Renal pelvis (tissue), 4 donors: ENCODE data around the gene GRIN2B. TPM values are rescaled to one million over a fixed set of nuclear protein-coding genes. Genes with fewer than 3 reads are reported as not detected.

ENCODE experiments used
- DNase-seq: peaks from one replicate; pipeline ENCODE4 v3.0.0-alpha.2; 2013
- polyA plus RNA-seq, 3 donors: library from polyadenylated mRNA; unstranded; fragments of 120-200 nt; gene quantifications; one replicate each; pipeline ENCODE4 v1.2.1, GENCODE V29; 2013; ENCODE audit not compliant: insufficient read length in 3 of 3

Gene GRIN2B
- polyA plus RNA-seq, 3 donors: 1.1 to 1.3 (median 1.1) TPM

- no peak for DNase-seq
These were observed 23.8 kb downstream of the GRIN2B start for GRCh38 chr12:13957576-13957975.

DNA sequence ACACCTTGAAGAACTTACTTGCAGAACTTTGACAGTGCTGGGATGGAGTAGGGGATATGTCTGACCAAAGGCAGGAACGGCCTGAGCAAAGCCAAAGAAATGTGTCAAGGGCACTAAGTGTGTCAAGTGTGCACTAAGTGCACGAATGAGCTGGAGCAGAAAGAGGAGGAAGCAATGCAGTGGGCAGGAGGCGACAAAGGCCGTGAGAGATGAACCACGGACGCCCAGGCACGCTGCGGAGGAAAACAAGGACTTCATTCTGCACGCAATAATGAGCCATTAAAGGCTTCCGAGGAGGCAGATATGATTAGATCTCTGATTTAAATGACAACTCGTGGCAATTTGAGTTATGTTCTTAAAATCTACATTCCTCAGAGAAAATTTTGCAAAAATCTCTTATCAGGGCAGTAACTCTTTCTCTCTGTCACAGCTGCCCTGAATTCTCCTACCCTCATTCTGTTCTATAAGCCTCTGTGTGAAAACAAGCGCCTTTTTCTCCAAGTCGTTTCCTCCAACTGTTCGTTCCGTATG lies 25.3 kb downstream of the GRIN2B start:
- DNase-seq: no peak

DNA sequence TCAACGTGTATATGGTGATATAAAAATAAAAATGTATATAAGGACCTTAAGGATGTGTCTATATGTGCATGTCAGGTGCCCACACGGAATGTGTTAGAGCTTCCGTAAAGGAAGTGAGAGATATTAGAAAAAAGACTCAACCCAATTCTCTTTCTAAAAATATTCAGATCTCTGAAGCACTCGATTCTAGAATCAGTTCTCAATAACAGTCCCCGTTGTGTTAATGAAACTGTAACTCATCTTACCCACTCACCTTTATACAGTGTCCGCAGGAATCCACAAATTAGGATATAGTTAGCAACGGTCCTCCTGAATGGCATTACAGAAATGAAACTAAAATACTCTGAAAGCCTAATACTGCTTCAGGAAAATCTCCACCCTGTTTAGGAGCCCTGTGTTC lies 29.3 kb downstream of the GRIN2B start:
- DNase-seq: no peak

GRCh38 chr12:13950502-13950901 lies 30.9 kb downstream of the GRIN2B start:
- no peak for DNase-seq

- DNase-seq: no peak
These were observed 32.8 kb downstream of the GRIN2B start for GRCh38 chr12:13948621-13949020.

DNA sequence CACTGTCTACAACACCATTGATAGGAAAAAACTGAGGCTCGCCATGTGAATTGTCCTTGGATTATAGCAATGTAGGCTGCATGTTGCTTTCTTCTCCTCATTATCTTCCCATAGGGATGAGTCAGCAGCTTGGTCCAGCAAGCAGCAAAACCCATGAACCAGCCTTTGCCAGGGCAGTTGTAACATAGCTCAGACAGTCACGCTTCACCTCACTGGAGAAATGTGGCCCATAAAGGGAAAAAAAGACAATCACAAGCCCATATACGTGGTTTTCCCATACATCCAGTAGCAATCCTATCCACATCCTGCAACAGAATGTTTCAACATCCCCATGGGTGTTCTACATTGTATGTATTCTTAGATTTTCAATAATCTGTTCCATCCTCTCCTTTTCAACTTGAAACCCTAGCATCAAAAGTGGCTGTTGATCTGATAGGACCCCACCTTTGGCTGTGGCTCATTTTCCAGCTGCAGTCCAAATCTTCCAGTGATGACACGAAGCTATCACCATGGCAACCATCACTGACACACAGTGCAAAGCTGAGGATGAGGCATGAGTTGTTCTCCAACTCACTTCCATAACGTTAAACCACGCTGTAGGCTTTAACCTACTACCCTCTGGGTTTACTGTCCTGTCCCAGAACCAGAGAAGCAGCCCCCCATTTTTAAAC lies 34.0 kb downstream of the GRIN2B start:
- DNase-seq: peak; percentile 62

DNA sequence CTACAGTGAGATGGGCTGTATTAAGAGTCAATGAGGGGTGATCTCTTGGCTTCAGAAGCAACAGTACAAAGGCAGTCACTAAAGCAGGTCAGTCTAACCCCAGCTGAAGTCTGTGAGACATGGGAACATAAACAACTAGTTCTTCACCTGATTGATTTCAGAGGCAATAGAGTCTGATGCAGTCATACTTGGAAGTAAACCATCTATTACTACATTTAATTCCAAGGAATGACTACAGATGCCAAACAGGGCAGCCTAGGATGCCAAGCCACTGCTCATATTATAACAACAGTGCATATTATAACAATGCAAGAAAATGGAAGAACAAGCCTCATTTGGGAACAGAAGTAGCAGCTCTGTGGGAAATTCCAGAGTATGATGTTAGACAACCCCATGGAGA lies 35.8 kb downstream of the GRIN2B start:
- no peak for DNase-seq

GRCh38 chr12:13945236-13945635 lies 36.2 kb downstream of the GRIN2B start:
- no peak for DNase-seq

- DNase-seq: no peak
These were observed 38.6 kb downstream of the GRIN2B start for GRCh38 chr12:13942826-13943225.

GRCh38 chr12:13941258-13942249 lies 39.8 kb downstream of the GRIN2B start:
- peak; percentile 84 for DNase-seq

DNA sequence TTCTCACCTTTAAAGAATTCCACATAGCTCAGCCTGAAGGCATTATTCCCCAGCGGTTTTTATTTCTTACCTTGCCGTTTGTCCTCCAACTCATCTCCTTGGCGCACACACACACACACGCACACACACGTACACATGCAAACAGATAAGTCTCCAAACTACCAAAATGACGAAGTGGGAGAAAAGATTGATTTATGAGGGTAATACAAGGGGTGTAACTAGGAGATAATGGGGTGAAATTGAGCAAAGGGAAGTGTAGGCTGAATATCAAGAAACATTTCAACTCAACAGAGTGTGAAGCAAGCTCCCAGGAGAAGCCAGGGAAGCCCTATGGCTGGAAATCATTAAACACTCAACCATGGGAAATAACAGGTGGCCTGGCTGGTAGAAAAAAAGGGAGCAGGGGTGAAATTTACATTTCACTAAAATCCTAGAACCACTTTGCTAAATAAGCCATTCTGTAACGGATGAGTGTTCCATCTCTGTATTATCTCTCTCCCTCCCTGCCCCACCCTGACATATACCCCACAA lies 41.0 kb downstream of the GRIN2B start:
- peak; percentile 43 for DNase-seq

GRCh38 chr12:13937735-13938134 lies 43.7 kb downstream of the GRIN2B start:
- DNase-seq: no peak

GRCh38 chr12:13935169-13935568 lies 46.2 kb downstream of the GRIN2B start:
- DNase-seq: no peak
